CD4-positive, CD25-positive, alpha-beta regulatory T cell (primary cell): ENCODE data around the gene LITAFD. TPM values are rescaled to one million over a fixed set of nuclear protein-coding genes. Genes with fewer than 3 reads are reported as not detected.
A peak's percentile ranks its signal among the peaks of the same experiment; 100 is the strongest.
"Not testable (repeated sequence)": the region's sequence is repeated elsewhere in the genome, so short reads cannot be mapped to it uniquely, and the experiment has no call there.

Experiments used
- ATAC-seq, 2 donors: fragments of 150-1000 bp; cut with Tn5 transposase; one replicate each; pipeline ENCODE4 v1.10.0; 2021; ENCODE audit warnings: low read depth in 2 of 2, moderate number of reproducible peaks in 2 of 2, moderate library complexity in 1 of 2
- DNase-seq, 3 donors: peaks; one replicate each; pipeline versions ENCODE4 v3.0.0 to v3.0.0-alpha.2; 2012 to 2022; ENCODE audit warnings: mixed read lengths in 1 of 3
- H3K27ac ChIP-seq: one replicate; pipeline ENCODE4 v1.7.0; 2013; ENCODE audit warnings: mild to moderate bottlenecking, low read length; ENCODE audit not compliant: insufficient read depth, poor library complexity, severe bottlenecking
- H3K27me3 ChIP-seq: one replicate; pipeline ENCODE4 v1.7.0; 2013; ENCODE audit warnings: low read length; ENCODE audit not compliant: control insufficient read depth, insufficient read depth
- H3K36me3 ChIP-seq: one replicate; pipeline ENCODE4 v1.7.0; 2013; ENCODE audit warnings: mild to moderate bottlenecking, low read length, moderate library complexity; ENCODE audit not compliant: control insufficient read depth, insufficient read depth
- H3K4me1 ChIP-seq: 2 replicates; pipeline ENCODE4 v1.7.0; 2013; ENCODE audit warnings: mild to moderate bottlenecking, low read length; ENCODE audit not compliant: insufficient read depth, control insufficient read depth, poor library complexity, severe bottlenecking
- H3K4me3 ChIP-seq: one replicate; pipeline ENCODE4 v1.7.0; 2013; ENCODE audit warnings: low read depth, mild to moderate bottlenecking, low read length, moderate library complexity
- H3K9me3 ChIP-seq, 2 experiments: 1 replicate in 1 of 2; 2 replicates in 1 of 2; pipeline ENCODE4 v1.7.0; 2013; ENCODE audit warnings: low read length in 2 of 2, mild to moderate bottlenecking in 1 of 2, moderate library complexity in 1 of 2; ENCODE audit not compliant: control insufficient read depth in 2 of 2
- H3K27ac Mint-ChIP-seq, 3 donors: one replicate each; pipeline ENCODE4 v1.8.0; 2020 to 2022; ENCODE audit warnings: mild to moderate bottlenecking in 3 of 3, mixed read lengths in 3 of 3, moderate library complexity in 2 of 3
- H3K27me3 Mint-ChIP-seq: one replicate; pipeline ENCODE4 v1.8.0; 2022; ENCODE audit warnings: mild to moderate bottlenecking, mixed read lengths
- H3K36me3 Mint-ChIP-seq: one replicate; pipeline ENCODE4 v1.8.0; 2020; ENCODE audit warnings: mixed read lengths
- H3K4me1 Mint-ChIP-seq, 4 donors: one replicate each; pipeline ENCODE4 v1.8.0; 2020 to 2022; ENCODE audit warnings: mixed read lengths in 4 of 4, mild to moderate bottlenecking in 1 of 4
- H3K4me3 Mint-ChIP-seq, 4 donors: one replicate each; pipeline ENCODE4 v1.8.0; 2020 to 2022; ENCODE audit warnings: mild to moderate bottlenecking in 4 of 4, mixed read lengths in 4 of 4, moderate library complexity in 3 of 4
- H3K9me3 Mint-ChIP-seq, 7 donors: one replicate each; pipeline ENCODE4 v1.8.0; 2020 to 2022; ENCODE audit warnings: mixed read lengths in 7 of 7, mild to moderate bottlenecking in 3 of 7, moderate library complexity in 2 of 7
- polyA plus RNA-seq, 4 donors: library from polyadenylated mRNA; unstranded; fragments of 300-500 nt; fragmentation: Illumina TruSeq; gene quantifications; one replicate each; pipeline ENCODE4 v1.2.3, GENCODE V29; 2021
- total RNA-seq: library from RNA; stranded (reverse); gene quantifications from one replicate; pipeline ENCODE4 v1.2.3, GENCODE V29; 2022

The LITAFD gene
- total and polyA plus RNA-seq, 5 donors from 2014 or later, result not detected

- Mint-ChIP-seq H3K4me3 (peak overlapping the region; percentile 82 to 95 (median 86)), H3K27ac (peak overlapping the region; percentile 49 to 91 (median 60)), H3K4me1 (peaks cover 0 to 66% (median 48%) of the 10 kb centered on the region in 4 donors), H3K9me3 (no peaks in the 10 kb centered on the region), H3K36me3 (peaks cover 3% of the 10 kb centered on the region), H3K27me3 (no peaks in the 10 kb centered on the region)
- H3K4me1 ChIP-seq, result peaks cover 42% of the 10 kb centered on the region
- no peak overlapping the region for H3K4me3 ChIP-seq
- no peaks in the 10 kb centered on the region for H3K27me3 ChIP-seq
- H3K9me3 ChIP-seq, result no peaks in the 10 kb centered on the region
- H3K36me3 ChIP-seq, result no peaks in the 10 kb centered on the region
- DNase-seq (no peak), ATAC-seq (no peak)
- H3K27ac ChIP-seq, result peak overlapping the region; percentile 72
Observed at GRCh38 chr16:8866118-8866883, 15.8 kb upstream of the LITAFD start.

- no peaks in the 10 kb centered on the region for H3K36me3 ChIP-seq
- no peaks in the 10 kb centered on the region for H3K9me3 Mint-ChIP-seq
- peak overlapping the region; percentile 72 for H3K27ac ChIP-seq
- H3K4me3 ChIP-seq, result peak overlapping the region; percentile 86
- H3K27me3 Mint-ChIP-seq, result no peaks in the 10 kb centered on the region
- H3K27ac Mint-ChIP-seq, result peak overlapping the region; percentile 87 to 98 (median 91)
- H3K27me3 ChIP-seq, result no peaks in the 10 kb centered on the region
- peak overlapping the region; percentile 95 to 97 (median 96) for H3K4me3 Mint-ChIP-seq
- H3K36me3 Mint-ChIP-seq, result peaks cover 3% of the 10 kb centered on the region
- no peaks in the 10 kb centered on the region for H3K9me3 ChIP-seq
- DNase-seq, result no peak
- peaks cover 43% of the 10 kb centered on the region for H3K4me1 ChIP-seq
- H3K4me1 Mint-ChIP-seq, result peaks cover 0 to 67% (median 48%) of the 10 kb centered on the region in 4 donors
- no peak for ATAC-seq
Observed at GRCh38 chr16:8866884-8867215, 15.3 kb upstream of the LITAFD start.

GRCh38 chr16:8867216-8867931, 14.8 kb upstream of the LITAFD start:
- Histone ChIP-seq H3K36me3 (no peaks in the 10 kb centered on the region), H3K4me1 (peaks cover 43% of the 10 kb centered on the region), H3K4me3 (peak overlapping the region; percentile 86), H3K27me3 (no peaks in the 10 kb centered on the region), H3K9me3 (no peaks in the 10 kb centered on the region), H3K27ac (peak overlapping the region; percentile 72)
- Mint-ChIP-seq H3K27me3 (no peaks in the 10 kb centered on the region), H3K4me3 (peak overlapping the region; percentile 95 to 97 (median 96)), H3K27ac (peak overlapping the region; percentile 87 to 98 (median 91)), H3K9me3 (no peaks in the 10 kb centered on the region), H3K4me1 (peaks cover 0 to 62% (median 44%) of the 10 kb centered on the region in 4 donors), H3K36me3 (peaks cover 3% of the 10 kb centered on the region)
- DNase-seq (peak in 2 of 3 donors; percentile 34 to 52), ATAC-seq (no peak)

GRCh38 chr16:8867932-8868415, 14.2 kb upstream of the LITAFD start:
- no peaks in the 10 kb centered on the region for H3K9me3 ChIP-seq
- no peaks in the 10 kb centered on the region for H3K27me3 ChIP-seq
- DNase-seq (peak in 2 of 3 donors; percentile 74 to 90), ATAC-seq (peak; percentile 44 to 52)
- peak overlapping the region; percentile 72 for H3K27ac ChIP-seq
- peak overlapping the region; percentile 86 for H3K4me3 ChIP-seq
- H3K4me3 Mint-ChIP-seq, result peak overlapping the region; percentile 95 to 97 (median 96)
- H3K36me3 ChIP-seq, result no peaks in the 10 kb centered on the region
- peaks cover 3% of the 10 kb centered on the region for H3K36me3 Mint-ChIP-seq
- no peaks in the 10 kb centered on the region for H3K9me3 Mint-ChIP-seq
- H3K4me1 Mint-ChIP-seq, result peaks cover 0 to 57% (median 39%) of the 10 kb centered on the region in 4 donors
- no peaks in the 10 kb centered on the region for H3K27me3 Mint-ChIP-seq
- peak overlapping the region; percentile 87 to 98 (median 91) for H3K27ac Mint-ChIP-seq
- peaks cover 43% of the 10 kb centered on the region for H3K4me1 ChIP-seq

GRCh38 chr16:8868416-8869211, 13.5 kb upstream of the LITAFD start, which contains the start of gene CARHSP1:
CARHSP1 (minus strand) TSS chr16:8869006; CDS start chr16:8859328, 9,678 bp downstream.
- Histone ChIP-seq H3K27me3 (no peaks in the 10 kb centered on the region), H3K36me3 (no peaks in the 10 kb centered on the region), H3K27ac (peak within 1 kb of the TSS; percentile 72), H3K4me1 (peaks cover 43% of the 10 kb centered on the region), H3K4me3 (peak within 1 kb of the TSS; percentile 86), H3K9me3 (no peaks in the 10 kb centered on the region)
- peaks cover 3% of the 10 kb centered on the region for H3K36me3 Mint-ChIP-seq
- no peaks in the 10 kb centered on the region for H3K9me3 Mint-ChIP-seq
- peak; percentile 75 for ATAC-seq
- H3K4me3 Mint-ChIP-seq, result peak within 1 kb of the TSS; percentile 95 to 97 (median 96)
- H3K27ac Mint-ChIP-seq, result peak within 1 kb of the TSS; percentile 87 to 98 (median 91)
- peaks cover 0 to 60% (median 37%) of the 10 kb centered on the region in 4 donors for H3K4me1 Mint-ChIP-seq
- no peaks in the 10 kb centered on the region for H3K27me3 Mint-ChIP-seq
- peak; percentile 75 to 94 (median 75) for DNase-seq

GRCh38 chr16:8869212-8869987, 12.8 kb upstream of the LITAFD start:
- ATAC-seq (no peak), DNase-seq (no peak)
- Histone ChIP-seq H3K36me3 (no peaks in the 10 kb centered on the region), H3K27ac (peak overlapping the region; percentile 47), H3K9me3 (no peaks in the 10 kb centered on the region), H3K27me3 (no peaks in the 10 kb centered on the region), H3K4me3 (peak overlapping the region; percentile 64), H3K4me1 (peaks cover 43% of the 10 kb centered on the region)
- Mint-ChIP-seq H3K27me3 (no peaks in the 10 kb centered on the region), H3K9me3 (no peaks in the 10 kb centered on the region), H3K27ac (peak overlapping the region; percentile 78 to 94 (median 88)), H3K36me3 (no peaks in the 10 kb centered on the region), H3K4me1 (peaks cover 0 to 58% (median 34%) of the 10 kb centered on the region in 4 donors), H3K4me3 (peak overlapping the region; percentile 86 to 97 (median 94))

GRCh38 chr16:8869988-8870241, 12.2 kb upstream of the LITAFD start:
- peaks cover 0 to 59% (median 34%) of the 10 kb centered on the region in 4 donors for H3K4me1 Mint-ChIP-seq
- H3K4me1 ChIP-seq, result peaks cover 43% of the 10 kb centered on the region
- not testable (repeated sequence) for ATAC-seq, H3K27ac ChIP-seq, H3K4me3 ChIP-seq, H3K27me3 ChIP-seq, DNase-seq, H3K9me3 ChIP-seq, H3K36me3 ChIP-seq, H3K27me3 Mint-ChIP-seq, H3K36me3 Mint-ChIP-seq, H3K9me3 Mint-ChIP-seq
- peak overlapping the region; percentile 11 to 88 (median 20) for H3K27ac Mint-ChIP-seq
- peak overlapping the region; percentile 35 to 97 (median 74) for H3K4me3 Mint-ChIP-seq
